SK-MEL-5 (cell line): ENCODE measurements around the gene HJV. TPM values are rescaled to one million over a fixed set of nuclear protein-coding genes. Genes with fewer than 3 reads are reported as not detected.
A peak's percentile ranks its signal among the peaks of the same experiment; 100 is the strongest.

Experiments used
- DNase-seq: peaks from one replicate; pipeline ENCODE4 v3.0.0-alpha.2; 2016; ENCODE audit warnings: low read depth, low spot score
- in situ Hi-C: cut with HindIII; loops from 2 replicates; pipeline ENCODE4 v1.10.0; 2016; ENCODE audit warnings: low sequenced_read_pairs, high pct_unique_total_duplicates, low pct_unique_long_range_greater_than_20kb
- total RNA-seq: library from RNA; depleted of rRNA; stranded (reverse); fragments of >200 nt; shearing (Covaris generic); gene quantifications from 2 replicates; pipeline ENCODE4 v1.2.3, GENCODE V29; 2014

The HJV gene
- total RNA-seq, 1 experiment from 2014 or later: not detected

GRCh38 chr1:145996433-145997015, 25.0 kb downstream of the HJV start, which contains the start of gene TXNIP:
TXNIP (minus strand) TSS chr1:145996579; CDS start chr1:145996266, 313 bp downstream.
- in situ Hi-C loops: no loop called here
- peak; percentile 99 for DNase-seq

DNA sequence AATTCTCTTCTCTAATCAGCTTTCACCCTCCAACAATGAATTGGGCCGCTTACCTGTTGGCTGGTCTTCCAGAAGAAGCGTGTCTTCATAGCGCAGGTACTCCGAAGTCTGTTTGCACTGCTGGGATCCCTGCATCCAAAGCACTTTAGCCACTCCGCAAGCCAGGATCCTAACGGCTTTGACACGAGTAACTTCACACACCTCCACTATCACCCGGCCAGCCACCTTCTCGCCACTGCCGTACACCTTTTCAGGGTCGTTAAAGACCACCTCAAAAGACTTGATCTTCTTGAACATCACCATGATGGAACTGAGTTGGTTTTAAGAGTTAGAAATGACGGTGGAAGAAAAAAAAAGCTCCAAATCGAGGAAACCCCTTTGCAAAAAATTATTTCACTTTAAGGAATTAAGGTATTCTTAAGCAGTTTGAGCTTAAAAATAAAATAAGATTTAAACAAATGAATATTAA, 25.5 kb downstream of the HJV start:
- DNase-seq: no peak
- in situ Hi-C loops: no loop called here

DNA sequence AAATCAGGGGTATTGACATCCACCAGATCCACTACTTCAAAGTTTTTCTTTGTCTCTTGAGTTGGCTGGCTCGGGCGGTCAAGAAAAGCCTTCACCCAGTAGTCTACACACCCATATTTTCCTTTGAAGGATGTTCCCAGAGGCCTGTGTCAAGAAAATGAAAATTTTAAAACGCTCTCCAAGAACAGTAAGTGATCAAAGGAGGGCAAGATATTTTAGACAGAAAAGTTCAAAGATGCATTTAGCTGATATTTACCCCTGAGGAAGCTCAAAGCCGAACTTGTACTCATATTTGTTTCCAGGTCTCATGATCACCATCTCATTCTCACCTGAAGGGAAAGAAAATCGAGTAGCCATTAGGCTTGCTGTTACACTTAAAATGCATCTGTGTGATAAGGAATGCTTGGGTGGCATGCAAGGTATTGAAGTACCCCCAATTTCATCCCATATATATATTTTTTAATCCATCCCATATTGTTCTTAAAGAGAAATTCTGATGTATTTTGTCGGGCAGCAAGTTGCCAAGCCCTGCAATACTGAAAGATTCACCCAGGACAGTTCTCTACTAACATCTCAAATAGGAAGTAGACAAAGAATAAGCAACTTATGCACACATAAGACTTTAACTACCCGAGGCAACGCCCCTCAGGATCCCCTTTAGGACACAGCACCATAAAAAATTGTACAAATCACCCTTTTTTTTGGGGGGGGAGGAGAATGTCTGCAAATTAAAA, 26.2 kb downstream of the HJV start:
- in situ Hi-C loops: no loop called here
- no peak for DNase-seq

DNA sequence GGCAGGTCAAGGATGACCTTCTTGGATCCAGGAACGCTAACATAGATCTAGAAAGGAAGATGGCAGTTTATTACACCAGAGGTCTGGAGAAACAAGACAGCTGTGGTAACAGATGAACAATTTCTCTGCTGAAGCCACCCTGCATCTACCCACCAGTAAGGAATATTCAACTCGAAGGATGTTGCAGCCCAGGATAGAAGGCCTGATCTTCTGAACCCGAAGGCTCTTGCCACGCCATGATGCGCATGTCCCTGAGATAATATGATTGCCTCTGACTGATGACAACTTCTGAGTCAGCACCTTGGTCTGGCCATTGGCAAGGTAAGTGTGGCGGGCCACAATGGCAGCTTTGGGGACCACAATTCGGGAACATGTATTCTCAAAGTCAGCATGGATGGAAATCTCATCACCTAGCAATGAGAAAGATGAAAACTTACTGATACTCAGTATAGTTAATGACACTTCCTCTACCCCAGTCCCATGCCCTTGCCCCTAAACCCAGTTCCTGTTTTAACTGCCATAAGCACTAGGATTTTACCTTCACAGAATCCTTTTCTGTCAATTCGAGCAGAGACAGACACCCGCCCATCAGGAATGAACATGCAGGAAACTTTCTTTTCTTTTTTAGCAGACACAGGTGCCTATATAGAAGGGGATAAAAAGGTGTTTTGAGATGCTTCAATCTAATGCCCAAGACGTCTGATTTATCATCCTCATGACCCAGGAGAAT, 27.0 kb downstream of the HJV start:
- no peak for DNase-seq
- in situ Hi-C loops: no loop called here

- DNase-seq: no peak
- in situ Hi-C loops: no loop called here
Measured at GRCh38 chr1:145993618-145994390, 27.7 kb downstream of the HJV start.

- in situ Hi-C loops: no loop called here
- no peak for DNase-seq
Measured at GRCh38 chr1:145992958-145993617, 28.4 kb downstream of the HJV start.

- DNase-seq: no peak
- in situ Hi-C loops: no loop called here
Measured at GRCh38 chr1:145992502-145992936, 29.0 kb downstream of the HJV start.

DNA sequence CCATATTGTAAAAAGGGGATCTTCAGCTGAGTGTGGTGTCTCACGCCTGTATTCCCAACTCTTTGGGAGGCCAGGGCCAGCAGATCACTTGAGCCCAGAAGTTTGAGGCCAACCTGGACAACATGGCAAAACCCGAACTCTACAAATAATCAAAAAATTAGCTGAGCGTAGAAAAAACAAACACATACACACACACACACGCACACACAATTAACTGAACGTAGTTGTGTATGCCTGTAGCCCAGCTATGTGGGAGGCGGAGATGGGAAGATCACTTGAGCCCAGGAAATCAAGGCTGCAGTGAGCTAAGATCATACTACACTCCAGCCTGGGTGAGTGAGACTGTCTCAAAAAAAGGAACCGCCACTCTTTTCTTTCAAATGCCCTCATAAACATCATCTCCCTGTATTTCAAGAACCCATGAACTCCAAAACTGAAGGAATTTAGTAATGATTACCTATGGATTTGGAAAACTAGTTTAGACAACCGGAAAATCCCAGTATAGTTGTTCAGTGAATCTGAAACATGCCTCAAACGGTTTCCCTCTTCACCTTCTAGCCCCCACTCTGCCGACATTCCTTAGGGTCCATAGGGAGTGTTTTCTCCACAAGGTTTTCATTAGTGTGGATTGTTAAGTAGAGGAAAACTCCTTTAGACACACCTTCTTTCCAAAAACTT, 29.7 kb downstream of the HJV start:
- no peak for DNase-seq
- in situ Hi-C loops: no loop called here

GRCh38 chr1:145990249-145990855, 31.2 kb downstream of the HJV start:
- in situ Hi-C loops: no loop called here
- no peak for DNase-seq

GRCh38 chr1:145988773-145989172, 32.8 kb downstream of the HJV start:
- in situ Hi-C loops: no loop called here
- no peak for DNase-seq

DNA sequence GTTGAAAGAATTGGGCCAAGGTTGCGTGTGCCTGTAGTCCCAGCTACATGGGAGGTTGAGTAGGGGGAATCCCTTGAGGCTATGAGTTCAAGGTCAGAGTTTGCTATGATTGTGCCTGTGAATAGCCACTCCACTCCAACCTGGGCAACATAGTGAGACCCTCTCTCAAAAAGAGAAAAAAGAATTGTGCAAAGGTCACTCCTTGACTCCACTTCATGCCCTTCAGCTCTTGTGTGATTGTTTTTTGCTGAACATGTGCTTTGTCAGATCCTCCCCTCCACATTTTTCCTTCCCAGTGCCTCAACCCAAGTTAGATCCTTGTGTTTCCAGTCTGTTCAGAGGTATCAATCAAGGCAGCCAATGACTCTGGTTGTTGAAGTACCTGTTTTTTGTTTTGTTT, 33.6 kb downstream of the HJV start:
- in situ Hi-C loops: no loop called here
- DNase-seq: no peak

GRCh38 chr1:145986551-145986950, 35.0 kb downstream of the HJV start:
- no peak for DNase-seq
- in situ Hi-C loops: no loop called here

DNA sequence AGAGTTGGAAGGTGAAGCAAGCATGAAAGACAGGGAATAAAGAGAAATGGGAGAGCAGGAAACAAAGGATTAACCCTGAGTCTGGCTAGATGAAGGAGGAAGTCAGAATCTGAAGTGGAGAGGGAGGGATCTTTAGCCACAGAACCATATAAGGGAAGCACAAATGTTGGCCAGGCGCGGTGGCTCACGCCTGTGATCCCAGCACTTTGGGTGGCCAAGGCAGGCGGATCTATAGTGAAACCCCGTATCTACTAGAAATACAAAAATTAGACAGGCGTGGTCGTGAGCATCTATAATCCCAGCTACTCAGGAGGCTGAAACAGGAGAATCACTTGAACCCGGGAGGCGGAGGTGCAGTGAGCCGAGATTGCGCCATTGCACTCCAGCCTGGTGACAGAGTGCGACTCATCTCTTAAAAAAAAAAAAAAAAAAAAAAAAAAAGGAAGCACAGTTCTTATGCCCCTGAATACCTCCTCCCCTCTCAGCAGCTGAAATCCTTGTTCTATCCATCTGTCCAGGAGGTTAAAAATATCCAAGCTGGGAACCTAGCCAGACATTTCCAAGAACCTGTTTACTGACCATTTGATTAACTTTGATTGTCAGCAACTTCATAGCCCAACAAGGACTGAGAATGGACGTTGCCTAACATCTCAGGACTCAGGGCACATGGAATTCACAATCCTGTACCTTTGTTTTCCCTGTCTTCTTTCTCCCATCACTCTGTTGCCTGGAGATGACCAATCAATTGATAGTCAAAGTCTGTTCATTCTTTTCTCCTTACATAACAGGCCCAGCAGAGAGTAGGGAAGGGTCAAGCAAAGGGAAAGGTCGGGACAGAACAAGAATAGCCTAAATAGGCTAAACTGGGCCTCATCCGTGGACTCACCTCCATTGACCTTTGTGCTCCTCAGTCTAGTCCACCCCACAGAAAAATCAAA, 35.8 kb downstream of the HJV start:
- in situ Hi-C loops: no loop called here
- DNase-seq: peak; percentile 26

GRCh38 chr1:145985129-145985501, 36.4 kb downstream of the HJV start:
- in situ Hi-C loops: no loop called here
- no peak for DNase-seq

DNA sequence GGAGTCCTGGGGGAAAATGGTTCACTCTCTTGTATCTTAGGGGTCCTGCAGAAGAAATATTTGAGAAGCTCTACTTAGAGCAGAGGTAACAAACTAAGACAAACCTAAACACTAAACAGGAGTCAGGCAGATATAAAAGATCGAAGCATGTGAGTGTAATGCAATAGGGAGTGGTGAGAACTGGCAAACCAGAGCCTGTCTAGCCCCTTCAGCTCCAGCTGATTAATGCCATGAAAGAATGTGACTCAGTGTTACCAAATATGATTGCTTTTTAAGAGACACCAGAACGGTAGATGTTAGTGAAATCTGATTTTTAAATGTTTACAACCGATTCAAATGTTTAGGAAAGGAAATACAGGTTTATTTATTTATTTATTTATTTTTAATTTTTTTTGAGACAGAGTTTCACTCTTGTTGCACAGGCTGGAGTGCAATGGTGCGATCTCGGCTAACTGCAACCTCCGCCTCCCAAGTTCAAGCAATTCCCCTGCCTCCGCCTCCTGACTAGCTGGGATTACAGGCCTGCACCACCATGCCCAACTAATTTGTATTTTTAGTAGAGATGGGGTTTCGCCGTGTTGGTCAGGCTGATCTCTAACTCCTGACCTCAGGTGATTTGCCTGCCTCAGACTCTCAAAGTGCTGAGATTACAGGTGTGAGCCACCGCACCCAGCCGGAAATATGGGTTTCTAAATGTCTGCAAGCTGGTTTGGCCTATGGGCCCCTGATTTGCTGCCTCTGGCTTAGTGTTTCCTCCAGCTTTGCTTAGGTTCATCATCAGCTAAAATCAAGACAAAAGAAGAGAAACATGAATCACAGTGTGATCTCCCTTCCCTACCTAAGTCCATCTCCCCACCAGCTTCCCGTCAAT, 37.3 kb downstream of the HJV start:
- no peak for DNase-seq
- in situ Hi-C loops: no loop called here
